NT2/D1 (cell line): ENCODE results near the gene LRP5.
"Not testable (repeated sequence)": the region's sequence is repeated elsewhere in the genome, so short reads cannot be mapped to it uniquely, and the experiment has no call there.

Experiments used
- DNase-seq: peaks from one replicate; pipeline ENCODE4 v3.0.0-alpha.2; 2011; ENCODE audit warnings: low read depth, low spot score
- H3K27me3 ChIP-seq: 2 replicates; pipeline ENCODE4 v1.6.0; 2011; ENCODE audit warnings: mild to moderate bottlenecking; ENCODE audit not compliant: insufficient read length, insufficient read depth
- H3K36me3 ChIP-seq: 2 replicates; pipeline ENCODE4 v1.6.1; 2011; ENCODE audit warnings: mild to moderate bottlenecking, low read length, mixed read lengths; ENCODE audit not compliant: insufficient read depth, insufficient read length
- H3K4me1 ChIP-seq: 2 replicates; pipeline ENCODE4 v1.5.1; 2011; ENCODE audit not compliant: insufficient read depth, insufficient read length
- H3K4me3 ChIP-seq: 2 replicates; pipeline ENCODE4 v1.5.1; 2011; ENCODE audit warnings: low read depth; ENCODE audit not compliant: insufficient read length
- H3K9ac ChIP-seq: 2 replicates; pipeline ENCODE4 v1.6.0; 2011; ENCODE audit warnings: low read depth; ENCODE audit not compliant: insufficient read length
- H3K9me3 ChIP-seq: 2 replicates; pipeline ENCODE4 v1.5.1; 2011; ENCODE audit warnings: mild to moderate bottlenecking, low read length; ENCODE audit not compliant: insufficient read depth
- SUZ12 ChIP-seq: IDR thresholded peaks from 2 replicates; pipeline ENCODE4 v1.6.1; 2011; ENCODE audit not compliant: insufficient read length, insufficient read depth; ENCODE audit errors: extremely low read depth
- YY1 ChIP-seq: IDR thresholded peaks from 2 replicates; pipeline ENCODE4 v1.6.1; 2011; ENCODE audit not compliant: insufficient read length, insufficient read depth
- ZNF274 ChIP-seq: IDR thresholded peaks from 2 replicates; pipeline ENCODE4 v1.6.1; 2011; ENCODE audit warnings: mild to moderate bottlenecking, low read depth, low read length

LRP5 gene

DNA sequence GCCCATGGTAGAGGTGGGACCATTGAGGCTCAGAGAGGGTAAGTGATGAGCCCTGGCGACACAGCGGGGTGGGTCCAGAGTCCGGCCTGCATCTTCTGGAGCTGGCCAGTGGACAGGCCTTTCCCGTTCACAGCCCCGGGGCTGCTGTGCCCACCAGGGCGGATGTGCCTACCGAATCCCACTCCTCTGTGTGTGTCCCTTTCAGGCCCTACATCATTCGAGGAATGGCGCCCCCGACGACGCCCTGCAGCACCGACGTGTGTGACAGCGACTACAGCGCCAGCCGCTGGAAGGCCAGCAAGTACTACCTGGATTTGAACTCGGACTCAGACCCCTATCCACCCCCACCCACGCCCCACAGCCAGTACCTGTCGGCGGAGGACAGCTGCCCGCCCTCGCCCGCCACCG lies 136.2 kb downstream of the LRP5 start:
- Histone ChIP-seq H3K27me3 (no peaks in the 10 kb centered on the region), H3K4me3 (no peak overlapping the region), H3K9me3 (no peaks in the 10 kb centered on the region), H3K4me1 (peaks cover 9% of the 10 kb centered on the region), H3K9ac (no peak overlapping the region), H3K36me3 (peaks cover 36% of the 10 kb centered on the region)
- DNase-seq: no peak
- TF ChIP-seq ZNF274 (no peak), SUZ12 (no peak), YY1 (no peak)

- Histone ChIP-seq H3K9me3 (no peaks in the 10 kb centered on the region), H3K4me3 (no peak overlapping the region), H3K9ac (no peak overlapping the region), H3K36me3 (peaks cover 36% of the 10 kb centered on the region), H3K4me1 (peaks cover 12% of the 10 kb centered on the region), H3K27me3 (no peaks in the 10 kb centered on the region)
- no peak for DNase-seq
- TF ChIP-seq YY1: no peak
- TF ChIP-seq SUZ12: no peak
- no peak for TF ChIP-seq ZNF274
Measured at GRCh38 chr11:68449951-68450350, 137.6 kb downstream of the LRP5 start.

- Histone ChIP-seq H3K9ac (no peak overlapping the region), H3K9me3 (no peaks in the 10 kb centered on the region), H3K27me3 (no peaks in the 10 kb centered on the region), H3K36me3 (peaks cover 35% of the 10 kb centered on the region), H3K4me1 (peaks cover 17% of the 10 kb centered on the region), H3K4me3 (no peak overlapping the region)
- DNase-seq: no peak
- TF ChIP-seq YY1: no peak
- no peak for TF ChIP-seq ZNF274
- no peak for TF ChIP-seq SUZ12
Measured at GRCh38 chr11:68450711-68451110, 138.3 kb downstream of the LRP5 start.

GRCh38 chr11:68454767-68455166 lies 142.4 kb downstream of the LRP5 start:
- DNase-seq: no peak
- Histone ChIP-seq H3K27me3 (no peaks in the 10 kb centered on the region), H3K36me3 (peaks cover 4% of the 10 kb centered on the region), H3K4me1 (peaks cover 14% of the 10 kb centered on the region), H3K4me3 (no peak overlapping the region), H3K9ac (no peak overlapping the region), H3K9me3 (no peaks in the 10 kb centered on the region)
- TF ChIP-seq SUZ12: no peak
- no peak for TF ChIP-seq YY1
- no peak for TF ChIP-seq ZNF274

- Histone ChIP-seq H3K36me3 (no peaks in the 10 kb centered on the region), H3K9ac (no peak overlapping the region), H3K27me3 (no peaks in the 10 kb centered on the region), H3K9me3 (no peaks in the 10 kb centered on the region), H3K4me1 (peaks cover 14% of the 10 kb centered on the region), H3K4me3 (no peak overlapping the region)
- DNase-seq: no peak
- TF ChIP-seq SUZ12 (no peak), YY1 (no peak), ZNF274 (no peak)
Measured at GRCh38 chr11:68455485-68455884, 143.1 kb downstream of the LRP5 start.

DNA sequence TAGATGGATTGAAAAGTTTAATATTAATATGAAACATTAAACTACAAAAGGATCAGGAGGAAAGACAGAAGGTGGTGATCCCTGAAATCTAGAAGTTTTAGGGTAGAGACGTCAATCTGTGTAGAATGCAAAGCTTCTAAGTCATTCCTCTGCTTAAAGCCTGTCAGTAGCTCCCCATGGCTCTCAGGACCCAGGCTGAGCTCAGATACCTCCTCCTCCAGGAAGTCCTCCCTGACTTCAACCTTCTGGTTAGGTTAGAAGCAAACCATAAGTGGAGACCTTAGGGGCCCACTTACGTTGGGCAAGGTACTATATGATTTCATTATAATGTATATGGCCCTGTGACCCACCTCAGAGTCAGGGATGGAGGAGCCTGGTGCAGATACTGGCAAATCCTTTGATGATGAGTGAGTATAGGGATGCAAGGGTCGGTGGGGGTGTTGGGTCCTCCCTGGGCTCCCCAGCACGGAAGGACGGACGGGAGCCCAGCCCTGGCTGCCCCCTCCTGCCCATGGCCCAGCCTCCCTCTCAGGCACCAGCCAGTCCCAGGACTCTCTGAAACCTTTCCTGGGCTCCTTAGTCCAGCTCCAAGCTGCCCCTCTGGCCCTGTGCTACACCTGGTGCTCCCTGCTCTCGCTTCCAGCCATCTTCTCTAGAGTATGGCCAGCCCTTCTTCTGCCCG lies 145.0 kb downstream of the LRP5 start:
- DNase-seq: no peak
- H3K9ac ChIP-seq: no peak overlapping the region
- H3K27me3 ChIP-seq: no peaks in the 10 kb centered on the region
- no peak overlapping the region for H3K4me3 ChIP-seq
- peaks cover 14% of the 10 kb centered on the region for H3K4me1 ChIP-seq
- peaks cover 9% of the 10 kb centered on the region for H3K36me3 ChIP-seq
- no peak for TF ChIP-seq YY1
- TF ChIP-seq SUZ12: no peak
- no peak for TF ChIP-seq ZNF274
- H3K9me3 ChIP-seq: no peaks in the 10 kb centered on the region

DNA sequence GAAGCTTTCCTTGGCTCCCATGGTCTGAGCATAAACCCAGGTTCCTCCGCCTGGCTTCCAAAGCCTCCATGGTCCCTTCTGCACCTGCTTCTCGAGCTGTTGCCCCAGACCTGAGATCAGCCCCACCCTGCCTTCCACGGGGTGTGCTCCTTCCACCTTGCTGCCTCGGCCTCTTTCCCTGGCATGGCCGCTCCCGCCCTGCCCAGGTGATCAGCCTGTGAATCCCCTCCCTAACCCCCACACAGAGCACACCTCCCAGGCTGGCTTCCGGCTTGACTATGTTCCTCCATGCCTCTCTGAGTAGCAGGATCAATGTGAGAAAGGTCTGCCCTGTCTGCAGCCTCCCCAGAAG lies 145.5 kb downstream of the LRP5 start:
- Histone ChIP-seq H3K36me3 (peaks cover 14% of the 10 kb centered on the region), H3K4me3 (no peak overlapping the region), H3K9me3 (no peaks in the 10 kb centered on the region), H3K4me1 (peaks cover 14% of the 10 kb centered on the region), H3K9ac (no peak overlapping the region), H3K27me3 (no peaks in the 10 kb centered on the region)
- TF ChIP-seq ZNF274: no peak
- TF ChIP-seq YY1: no peak
- no peak for TF ChIP-seq SUZ12
- DNase-seq: no peak

GRCh38 chr11:68458340-68458739 lies 145.9 kb downstream of the LRP5 start:
- H3K9ac ChIP-seq, DNase-seq, H3K27me3 ChIP-seq, H3K9me3 ChIP-seq, H3K4me3 ChIP-seq: not testable (repeated sequence)
- Histone ChIP-seq H3K36me3 (peaks cover 15% of the 10 kb centered on the region), H3K4me1 (peaks cover 14% of the 10 kb centered on the region)
